Measurements from ENCODE around the gene MLLT6.

Gene MLLT6

GRCh38 chr17:38671939-38672720 lies 32.9 kb upstream of the MLLT6 start:
- peaks cover 17% of the 10 kb centered on the region for H3K4me1 ChIP-seq (ENCODE audit: low read length)
- H3K27me3 ChIP-seq (replicated peaks; ENCODE audit: insufficient read depth, low read length), result peaks cover 46% of the 10 kb centered on the region
- no peak overlapping the region for H2AFZ ChIP-seq (ENCODE audit: low read length)
- H3K9me2 ChIP-seq (replicated peaks; ENCODE audit: insufficient read depth, low read length), result no peaks in the 10 kb centered on the region
- H3F3A ChIP-seq (ENCODE audit: insufficient read depth, low read length), result peaks cover 6% of the 10 kb centered on the region; the same call in 1 of the 2 replicates
- no peaks in the 10 kb centered on the region for H3K9me3 ChIP-seq (replicated peaks; ENCODE audit: insufficient read depth, low read length)
- no peak overlapping the region for H3K27ac ChIP-seq (ENCODE audit: low read length)
- no peaks in the 10 kb centered on the region for H3K36me3 ChIP-seq (replicated peaks; ENCODE audit: insufficient read depth, low read length)
- no peak overlapping the region for H3K4me3 ChIP-seq (ENCODE audit: low read length)
- no peak for TF ChIP-seq EZH2phosphoT487 (IDR thresholded peaks at IDR 0.05; ENCODE audit: low read length)
- no peak for TF ChIP-seq EZH2 (optimal IDR thresholded peaks at IDR 0.05; ENCODE audit: low read depth, low read length)
- TF ChIP-seq CTCF (IDR thresholded peaks at IDR 0.05; ENCODE audit: low read length), result no peak
- no peak overlapping the region for H3K4me2 ChIP-seq (ENCODE audit: low read depth, low read length)
- no peak for DNase-seq
- no peak overlapping the region for H3K9ac ChIP-seq (ENCODE audit: low read length)
- no peaks in the 10 kb centered on the region for H3K79me2 ChIP-seq (ENCODE audit: low read length)
- H4K20me1 ChIP-seq (ENCODE audit: insufficient read depth, low read length), result no peaks in the 10 kb centered on the region

GRCh38 chr17:38672788-38673706 lies 32.0 kb upstream of the MLLT6 start:
- Histone ChIP-seq H4K20me1 (ENCODE audit: insufficient read depth, low read length) (no peaks in the 10 kb centered on the region), H3K9me3 (replicated peaks; ENCODE audit: insufficient read depth, low read length) (no peaks in the 10 kb centered on the region), H3F3A (ENCODE audit: insufficient read depth, low read length) (peaks cover 6% of the 10 kb centered on the region; the same call in 1 of the 2 replicates), H3K4me3 (ENCODE audit: low read length) (peak overlapping the region; percentile 89; the same call in 1 of the 2 replicates), H3K9ac (ENCODE audit: low read length) (no peak overlapping the region; the same call in 1 of the 2 replicates), H3K4me2 (ENCODE audit: low read depth, low read length) (peak overlapping the region; percentile 99), H2AFZ (ENCODE audit: low read length) (no peak overlapping the region), H3K27ac (ENCODE audit: low read length) (no peak overlapping the region), H3K36me3 (replicated peaks; ENCODE audit: insufficient read depth, low read length) (no peaks in the 10 kb centered on the region), H3K4me1 (ENCODE audit: low read length) (peaks cover 17% of the 10 kb centered on the region), H3K79me2 (ENCODE audit: low read length) (no peaks in the 10 kb centered on the region), H3K9me2 (replicated peaks; ENCODE audit: insufficient read depth, low read length) (no peaks in the 10 kb centered on the region), H3K27me3 (replicated peaks; ENCODE audit: insufficient read depth, low read length) (peaks cover 44% of the 10 kb centered on the region)
- no peak for DNase-seq
- no peak for TF ChIP-seq CTCF (IDR thresholded peaks at IDR 0.05; ENCODE audit: low read length)
- TF ChIP-seq EZH2 (optimal IDR thresholded peaks at IDR 0.05; ENCODE audit: low read depth, low read length), result no peak
- no peak for TF ChIP-seq EZH2phosphoT487 (IDR thresholded peaks at IDR 0.05; ENCODE audit: low read length)

- Histone ChIP-seq H3K9me3 (replicated peaks; ENCODE audit: insufficient read depth, low read length) (no peaks in the 10 kb centered on the region), H3K9me2 (replicated peaks; ENCODE audit: insufficient read depth, low read length) (no peaks in the 10 kb centered on the region), H2AFZ (ENCODE audit: low read length) (peak overlapping the region; percentile 89), H3K4me2 (ENCODE audit: low read depth, low read length) (peak overlapping the region; percentile 99), H3K4me1 (ENCODE audit: low read length) (peaks cover 17% of the 10 kb centered on the region), H3K4me3 (ENCODE audit: low read length) (peak overlapping the region; percentile 89), H3F3A (ENCODE audit: insufficient read depth, low read length) (peaks cover 6% of the 10 kb centered on the region; the same call in 1 of the 2 replicates), H3K27ac (ENCODE audit: low read length) (no peak overlapping the region), H4K20me1 (ENCODE audit: insufficient read depth, low read length) (no peaks in the 10 kb centered on the region), H3K36me3 (replicated peaks; ENCODE audit: insufficient read depth, low read length) (no peaks in the 10 kb centered on the region), H3K9ac (ENCODE audit: low read length) (peak overlapping the region; percentile 84), H3K27me3 (replicated peaks; ENCODE audit: insufficient read depth, low read length) (peaks cover 37% of the 10 kb centered on the region), H3K79me2 (ENCODE audit: low read length) (no peaks in the 10 kb centered on the region)
- DNase-seq, result peak; percentile 17
- TF ChIP-seq CTCF (IDR thresholded peaks at IDR 0.05; ENCODE audit: low read length) (peak; percentile 6; the same call in 1 of the 2 replicates), EZH2phosphoT487 (IDR thresholded peaks at IDR 0.05; ENCODE audit: low read length) (no peak), EZH2 (optimal IDR thresholded peaks at IDR 0.05; ENCODE audit: low read depth, low read length) (no peak)
Observed at GRCh38 chr17:38673707-38674013, 31.4 kb upstream of the MLLT6 start.
